CD4-positive, alpha-beta T cell (primary cell): ENCODE measurements around the gene GDF2. TPM values are rescaled to one million over a fixed set of nuclear protein-coding genes. Genes with fewer than 3 reads are reported as not detected.

Experiments
- ATAC-seq: fragments of 200-7000 bp; cut with Tn5 transposase; one replicate; pipeline ENCODE4 v1.10.0; 2022; ENCODE audit warnings: mild to moderate bottlenecking; ENCODE audit not compliant: poor library complexity
- CTCF ChIA-PET: fragments of 350-600 bp; sonication (Branson Sonifier 250); formaldehyde crosslinking; loops from one replicate; lab custom pipeline; 2021; ENCODE audit warnings: antibody characterized with exemption, inconsistent platforms; lab: Charles Lee
- POLR2A ChIA-PET: fragments of 350-600 bp; sonication (Branson Sonifier 250); formaldehyde crosslinking; loops from one replicate; lab custom pipeline; 2021; ENCODE audit warnings: antibody characterized with exemption, inconsistent platforms; lab: Charles Lee
- DNase-seq, 14 experiments: peaks; one replicate each; pipeline ENCODE4 v3.0.0-alpha.2; 2013 to 2020; ENCODE audit warnings: mixed read lengths in 2 of 14
- H3K27ac ChIP-seq, 2 donors: one replicate each; pipeline versions ENCODE4 v1.5.1 to v1.7.0; 2013; ENCODE audit warnings: low read length in 2 of 2, low read depth in 1 of 2, mild to moderate bottlenecking in 1 of 2
- H3K27me3 ChIP-seq, 2 experiments: 1 replicate in 1 of 2; 2 replicates in 1 of 2; pipeline versions ENCODE4 v1.6.1 to v1.7.0; 2013; ENCODE audit warnings: low read length in 2 of 2, control low read depth in 1 of 2, mild to moderate bottlenecking in 1 of 2, moderate library complexity in 1 of 2; ENCODE audit not compliant: insufficient read depth in 2 of 2, control insufficient read depth in 1 of 2
- H3K36me3 ChIP-seq: one replicate; pipeline ENCODE4 v1.6.1; 2013; ENCODE audit warnings: low read length, control low read depth; ENCODE audit not compliant: insufficient read depth
- H3K4me1 ChIP-seq: one replicate; pipeline ENCODE4 v1.6.1; 2013; ENCODE audit warnings: low read length, control low read depth; ENCODE audit not compliant: insufficient read depth
- H3K4me3 ChIP-seq: one replicate; pipeline ENCODE4 v1.5.1; 2013; ENCODE audit warnings: mild to moderate bottlenecking, low read length, moderate library complexity
- H3K9me3 ChIP-seq, 2 experiments: 1 replicate in 1 of 2; 2 replicates in 1 of 2; pipeline versions ENCODE4 v1.6.1 to v1.7.0; 2013; ENCODE audit warnings: low read length in 2 of 2, mild to moderate bottlenecking in 2 of 2, control low read depth in 1 of 2, moderate library complexity in 1 of 2; ENCODE audit not compliant: control insufficient read depth in 1 of 2, insufficient read depth in 1 of 2
- H3K27ac Mint-ChIP-seq: one replicate; pipeline ENCODE4 v1.8.0; 2020; ENCODE audit warnings: mixed read lengths
- H3K27me3 Mint-ChIP-seq: one replicate; pipeline ENCODE4 v1.8.0; 2021; ENCODE audit warnings: mixed read lengths
- H3K36me3 Mint-ChIP-seq: one replicate; pipeline ENCODE4 v1.8.0; 2021; ENCODE audit warnings: low read depth, mixed read lengths
- H3K4me1 Mint-ChIP-seq: one replicate; pipeline ENCODE4 v1.8.0; 2021; ENCODE audit warnings: low read depth, mixed read lengths
- H3K4me3 Mint-ChIP-seq: one replicate; pipeline ENCODE4 v1.8.0; 2020; ENCODE audit warnings: mild to moderate bottlenecking, mixed read lengths
- H3K9me3 Mint-ChIP-seq: one replicate; pipeline ENCODE4 v1.8.0; 2020; ENCODE audit warnings: mixed read lengths
- intact Hi-C, 2 experiments: fragments of 100-400 bp; cut with DNase I in 1 of 2; cut with micrococcal nuclease in 1 of 2; formaldehyde crosslinking; loops; one replicate each; pipeline versions ENCODE4 v1.15.1 to v1.9.0; 2023 to 2025; cut with DNase I, micrococcal nuclease
- total RNA-seq, 174 experiments: library from RNA in 2 of 174; stranded (reverse) in 2 of 174; gene quantifications; one replicate each; pipeline ENCODE4 v1.2.3 and lab custom pipeline; 2021 to 2026
- TF ChIP-seq, protein P1 (sequence below): fragments of 200-600 bp; IDR thresholded peaks from one replicate; pipeline ENCODE4 v1.8.0; 2022; ENCODE audit warnings: antibody characterized with exemption, mild to moderate bottlenecking

GDF2 gene
- total RNA-seq, 2 experiments from 2014 or later: not detected

DNA sequence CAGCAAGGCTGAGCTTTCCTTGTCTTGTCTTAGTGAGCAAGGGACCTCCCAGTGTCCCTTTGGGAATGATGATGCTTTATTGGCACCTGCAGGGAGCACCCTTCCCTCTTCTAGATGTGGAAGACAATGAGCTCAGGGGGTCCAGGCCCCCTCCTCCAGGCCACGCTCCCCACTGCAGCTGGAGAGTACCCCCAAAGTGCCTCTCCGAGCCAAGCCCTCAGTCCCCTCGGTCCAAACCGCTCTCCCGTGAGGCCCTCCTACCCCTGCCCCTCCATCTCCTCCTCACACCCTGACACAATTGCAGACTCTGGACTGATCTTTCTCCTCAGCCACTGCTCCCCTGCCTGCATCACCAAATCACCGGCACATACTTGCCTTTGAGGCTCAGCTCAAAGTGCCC, 42.7 kb downstream of the GDF2 start:
- Histone ChIP-seq H3K4me1 (no peaks in the 10 kb centered on the region), H3K27ac (no peak overlapping the region), H3K9me3 (peaks cover 0 to 7% of the 10 kb centered on the region in 2 experiments), H3K27me3 (no peaks in the 10 kb centered on the region), H3K36me3 (no peaks in the 10 kb centered on the region), H3K4me3 (no peak overlapping the region)
- DNase-seq (no peak), ATAC-seq (no peak)
- CTCF ChIA-PET: no interaction called here
- H3K27ac Mint-ChIP-seq: no peak overlapping the region
- H3K9me3 Mint-ChIP-seq: no peaks in the 10 kb centered on the region
- no peaks in the 10 kb centered on the region for H3K36me3 Mint-ChIP-seq
- H3K4me1 Mint-ChIP-seq: no peaks in the 10 kb centered on the region
- intact Hi-C loops: no loop called here
- no peaks in the 10 kb centered on the region for H3K27me3 Mint-ChIP-seq
- POLR2A ChIA-PET: no interaction called here
- H3K4me3 Mint-ChIP-seq: no peak overlapping the region
- TF ChIP-seq, protein P1, sequence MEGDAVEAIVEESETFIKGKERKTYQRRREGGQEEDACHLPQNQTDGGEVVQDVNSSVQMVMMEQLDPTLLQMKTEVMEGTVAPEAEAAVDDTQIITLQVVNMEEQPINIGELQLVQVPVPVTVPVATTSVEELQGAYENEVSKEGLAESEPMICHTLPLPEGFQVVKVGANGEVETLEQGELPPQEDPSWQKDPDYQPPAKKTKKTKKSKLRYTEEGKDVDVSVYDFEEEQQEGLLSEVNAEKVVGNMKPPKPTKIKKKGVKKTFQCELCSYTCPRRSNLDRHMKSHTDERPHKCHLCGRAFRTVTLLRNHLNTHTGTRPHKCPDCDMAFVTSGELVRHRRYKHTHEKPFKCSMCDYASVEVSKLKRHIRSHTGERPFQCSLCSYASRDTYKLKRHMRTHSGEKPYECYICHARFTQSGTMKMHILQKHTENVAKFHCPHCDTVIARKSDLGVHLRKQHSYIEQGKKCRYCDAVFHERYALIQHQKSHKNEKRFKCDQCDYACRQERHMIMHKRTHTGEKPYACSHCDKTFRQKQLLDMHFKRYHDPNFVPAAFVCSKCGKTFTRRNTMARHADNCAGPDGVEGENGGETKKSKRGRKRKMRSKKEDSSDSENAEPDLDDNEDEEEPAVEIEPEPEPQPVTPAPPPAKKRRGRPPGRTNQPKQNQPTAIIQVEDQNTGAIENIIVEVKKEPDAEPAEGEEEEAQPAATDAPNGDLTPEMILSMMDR: no peak

- H3K36me3 ChIP-seq: no peaks in the 10 kb centered on the region
- H3K9me3 ChIP-seq: peaks cover 0 to 7% of the 10 kb centered on the region in 2 experiments
- H3K27me3 ChIP-seq: no peaks in the 10 kb centered on the region
- ChIA-PET POLR2A (no interaction called here), CTCF (no interaction called here)
- ATAC-seq: no peak
- no peaks in the 10 kb centered on the region for H3K4me1 ChIP-seq
- Mint-ChIP-seq H3K27ac (no peak overlapping the region), H3K9me3 (no peaks in the 10 kb centered on the region), H3K36me3 (no peaks in the 10 kb centered on the region), H3K27me3 (no peaks in the 10 kb centered on the region), H3K4me3 (no peak overlapping the region), H3K4me1 (no peaks in the 10 kb centered on the region)
- intact Hi-C loops: no loop called here
- TF ChIP-seq, protein P1: no peak
- no peak overlapping the region for H3K27ac ChIP-seq
- no peak for DNase-seq
- H3K4me3 ChIP-seq: no peak overlapping the region
Observed at GRCh38 chr10:47365431-47366180, 43.4 kb downstream of the GDF2 start.

DNA sequence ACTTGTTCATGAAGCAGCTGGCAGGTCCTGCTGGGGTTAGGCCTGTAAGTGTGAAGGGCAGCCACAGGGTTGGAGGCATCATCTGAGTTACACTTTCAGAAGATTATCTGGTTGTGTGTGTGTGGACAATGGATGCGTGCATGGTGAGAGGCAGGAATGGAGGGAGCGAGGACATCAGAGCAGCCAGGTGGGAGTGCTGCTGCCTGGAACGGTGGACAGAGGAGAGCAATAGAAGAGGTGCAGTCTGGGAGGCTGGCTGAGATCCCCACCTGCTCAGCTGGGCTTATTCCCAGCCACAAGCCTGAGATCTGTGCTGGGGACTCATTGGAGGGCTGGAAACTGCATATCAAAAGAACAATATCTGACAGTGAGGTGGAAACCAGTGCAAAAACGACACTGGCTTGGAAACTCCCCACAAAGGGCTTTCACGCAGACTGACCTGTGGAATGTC, 44.0 kb downstream of the GDF2 start:
- H3K36me3 ChIP-seq: no peaks in the 10 kb centered on the region
- no peaks in the 10 kb centered on the region for H3K27me3 ChIP-seq
- H3K4me3 ChIP-seq: no peak overlapping the region
- no peak overlapping the region for H3K4me3 Mint-ChIP-seq
- ChIA-PET POLR2A (no interaction called here), CTCF (no interaction called here)
- no peaks in the 10 kb centered on the region for H3K4me1 Mint-ChIP-seq
- no peaks in the 10 kb centered on the region for H3K4me1 ChIP-seq
- no peak overlapping the region for H3K27ac Mint-ChIP-seq
- no peaks in the 10 kb centered on the region for H3K27me3 Mint-ChIP-seq
- intact Hi-C loops: no loop called here
- no peak overlapping the region for H3K27ac ChIP-seq
- H3K9me3 ChIP-seq: peaks cover 0 to 7% of the 10 kb centered on the region in 2 experiments
- no peak for ATAC-seq
- H3K9me3 Mint-ChIP-seq: no peaks in the 10 kb centered on the region
- TF ChIP-seq, protein P1: no peak
- peak in 1 of 14 experiments; percentile 7 for DNase-seq
- H3K36me3 Mint-ChIP-seq: no peaks in the 10 kb centered on the region
